Panc1 (cell line): ENCODE data around the gene NMUR1. TPM values are rescaled to one million over a fixed set of nuclear protein-coding genes. Genes with fewer than 3 reads are reported as not detected.

Experiments
- ATAC-seq: fragments of 200-7000 bp; cut with Tn5 transposase; 2 replicates; pipeline ENCODE4 v1.9.1; 2020; ENCODE audit warnings: mild to moderate bottlenecking, moderate library complexity
- BruUV-seq: library from RNA; stranded (reverse); fragments of 400-500 nt; replicated peaks from 2 replicates; lab custom pipeline; 2021; lab: Mats Ljungman, UMichigan
- CTCF ChIA-PET: fragments of 300-600 bp; sonication (Branson Sonifier 250); formaldehyde crosslinking; loops from one replicate; lab custom pipeline; 2022; ENCODE audit warnings: antibody characterized with exemption; lab: Charles Lee
- POLR2A ChIA-PET: fragments of 300-600 bp; sonication (Branson Sonifier 250); formaldehyde crosslinking; loops from one replicate; lab custom pipeline; 2022; ENCODE audit warnings: antibody characterized with exemption; lab: Charles Lee
- DNase-seq: peaks from one replicate; pipeline ENCODE4 v3.0.0-alpha.2; 2010; ENCODE audit warnings: low read depth, low spot score
- H3K27ac ChIP-seq: 2 replicates; pipeline ENCODE4 v1.5.1; 2011; ENCODE audit warnings: mild to moderate bottlenecking, low read length, inconsistent platforms
- H3K27me3 ChIP-seq: fragments of 200-500 bp; sonication (Bioruptor generic); 2 replicates; pipeline ENCODE4 v1.6.0; 2014; ENCODE audit warnings: low read length, inconsistent platforms; ENCODE audit not compliant: control insufficient read depth, insufficient read depth
- H3K36me3 ChIP-seq: fragments of 200-500 bp; sonication (Bioruptor generic); 2 replicates; pipeline ENCODE4 v1.5.1; 2014; ENCODE audit warnings: inconsistent platforms, mild to moderate bottlenecking, low read length, moderate library complexity; ENCODE audit not compliant: control insufficient read depth, insufficient read depth
- H3K4me1 ChIP-seq: 2 replicates; pipeline ENCODE4 v1.5.1; 2011; ENCODE audit warnings: inconsistent platforms, mild to moderate bottlenecking, low read length, moderate library complexity; ENCODE audit not compliant: control insufficient read depth, insufficient read depth
- H3K4me3 ChIP-seq, 2 experiments: 2 replicates each; pipeline ENCODE4 v1.5.1; 2011 to 2012; ENCODE audit warnings: low read depth in 2 of 2, low read length in 2 of 2, mild to moderate bottlenecking in 2 of 2, inconsistent platforms in 1 of 2, moderate library complexity in 1 of 2
- H3K9me3 ChIP-seq: fragments of 200-500 bp; sonication (Bioruptor generic); 2 replicates; pipeline ENCODE4 v1.5.1; 2014; ENCODE audit warnings: low read depth, mild to moderate bottlenecking, inconsistent platforms, low read length, moderate library complexity; ENCODE audit not compliant: control insufficient read depth, insufficient read depth
- POLR2AphosphoS5 ChIP-seq: IDR thresholded peaks from 2 replicates; pipeline ENCODE4 v1.6.1; 2012; ENCODE audit warnings: mild to moderate bottlenecking, low read depth, low read length, moderate library complexity
- SIN3A ChIP-seq: IDR thresholded peaks from 2 replicates; pipeline ENCODE4 v1.6.1; 2012; ENCODE audit warnings: low read depth, mild to moderate bottlenecking, low read length, moderate library complexity, borderline replicate concordance; ENCODE audit not compliant: insufficient read depth
- TCF7L2 ChIP-seq: IDR thresholded peaks from 2 replicates; pipeline ENCODE4 v1.6.1; 2011; ENCODE audit warnings: mild to moderate bottlenecking, low read depth, low read length, inconsistent platforms
- in situ Hi-C: cut with HindIII; loops from 2 replicates; pipeline ENCODE4 v1.10.0; 2016; ENCODE audit warnings: low sequenced_read_pairs, low pct_unique_long_range_greater_than_20kb
- intact Hi-C: fragments of 100-400 bp; cut with micrococcal nuclease; formaldehyde crosslinking; loops from one replicate; pipeline ENCODE4 v1.10.0; 2022; ENCODE audit not compliant: unreplicated experiment
- total RNA-seq: library from RNA; stranded (reverse); gene quantifications from one replicate; pipeline ENCODE4 v1.2.1, GENCODE V29; 2021; ENCODE audit not compliant: unreplicated experiment
- TF ChIP-seq, protein P1 (sequence below), 2 experiments: IDR thresholded peaks; 2 replicates each; pipeline ENCODE4 v1.6.1; 2011 to 2012; ENCODE audit warnings: low read depth in 2 of 2, control low read depth in 1 of 2, low read length in 1 of 2, mild to moderate bottlenecking in 1 of 2, moderate library complexity in 1 of 2; ENCODE audit not compliant: insufficient read depth in 1 of 2
- TF ChIP-seq, protein P2 (sequence below): fragments of 450-650 bp; IDR thresholded peaks from 2 replicates; pipeline ENCODE4 v1.5.1; 2017; ENCODE audit warnings: mild to moderate bottlenecking

The NMUR1 gene
- total RNA-seq, 1 experiment from 2014 or later: 0.28 TPM

DNA sequence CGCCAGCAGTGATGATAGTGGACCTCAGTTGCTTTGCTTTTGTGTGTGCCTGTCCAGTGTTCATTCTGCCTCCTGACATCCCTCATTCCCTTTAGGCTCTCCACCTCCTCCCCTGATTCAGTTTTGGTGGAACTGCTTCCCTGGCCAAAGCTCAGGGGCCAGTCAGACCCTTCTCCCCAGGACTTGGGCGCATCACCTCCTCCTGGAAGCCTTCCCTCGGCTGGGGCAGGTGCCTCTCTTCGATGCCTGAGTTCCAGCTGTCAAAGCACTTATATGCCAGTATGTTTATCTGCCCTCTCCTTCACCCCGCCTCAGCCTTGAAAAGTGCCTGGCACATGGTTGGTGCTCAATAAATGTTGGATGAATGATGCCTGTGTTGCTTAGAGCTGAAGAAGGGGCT is 11.5 kb downstream of the NMUR1 start:
- TF ChIP-seq, protein P1, sequence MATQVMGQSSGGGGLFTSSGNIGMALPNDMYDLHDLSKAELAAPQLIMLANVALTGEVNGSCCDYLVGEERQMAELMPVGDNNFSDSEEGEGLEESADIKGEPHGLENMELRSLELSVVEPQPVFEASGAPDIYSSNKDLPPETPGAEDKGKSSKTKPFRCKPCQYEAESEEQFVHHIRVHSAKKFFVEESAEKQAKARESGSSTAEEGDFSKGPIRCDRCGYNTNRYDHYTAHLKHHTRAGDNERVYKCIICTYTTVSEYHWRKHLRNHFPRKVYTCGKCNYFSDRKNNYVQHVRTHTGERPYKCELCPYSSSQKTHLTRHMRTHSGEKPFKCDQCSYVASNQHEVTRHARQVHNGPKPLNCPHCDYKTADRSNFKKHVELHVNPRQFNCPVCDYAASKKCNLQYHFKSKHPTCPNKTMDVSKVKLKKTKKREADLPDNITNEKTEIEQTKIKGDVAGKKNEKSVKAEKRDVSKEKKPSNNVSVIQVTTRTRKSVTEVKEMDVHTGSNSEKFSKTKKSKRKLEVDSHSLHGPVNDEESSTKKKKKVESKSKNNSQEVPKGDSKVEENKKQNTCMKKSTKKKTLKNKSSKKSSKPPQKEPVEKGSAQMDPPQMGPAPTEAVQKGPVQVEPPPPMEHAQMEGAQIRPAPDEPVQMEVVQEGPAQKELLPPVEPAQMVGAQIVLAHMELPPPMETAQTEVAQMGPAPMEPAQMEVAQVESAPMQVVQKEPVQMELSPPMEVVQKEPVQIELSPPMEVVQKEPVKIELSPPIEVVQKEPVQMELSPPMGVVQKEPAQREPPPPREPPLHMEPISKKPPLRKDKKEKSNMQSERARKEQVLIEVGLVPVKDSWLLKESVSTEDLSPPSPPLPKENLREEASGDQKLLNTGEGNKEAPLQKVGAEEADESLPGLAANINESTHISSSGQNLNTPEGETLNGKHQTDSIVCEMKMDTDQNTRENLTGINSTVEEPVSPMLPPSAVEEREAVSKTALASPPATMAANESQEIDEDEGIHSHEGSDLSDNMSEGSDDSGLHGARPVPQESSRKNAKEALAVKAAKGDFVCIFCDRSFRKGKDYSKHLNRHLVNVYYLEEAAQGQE (IDR thresholded peaks at IDR 0.05; ENCODE audit: insufficient read depth in 1 of 2, low read depth in 2 of 2, low read length in 1 of 2): no peak
- TF ChIP-seq SIN3A (no peak), POLR2AphosphoS5 (no peak), TCF7L2 (no peak)
- TF ChIP-seq, protein P2, sequence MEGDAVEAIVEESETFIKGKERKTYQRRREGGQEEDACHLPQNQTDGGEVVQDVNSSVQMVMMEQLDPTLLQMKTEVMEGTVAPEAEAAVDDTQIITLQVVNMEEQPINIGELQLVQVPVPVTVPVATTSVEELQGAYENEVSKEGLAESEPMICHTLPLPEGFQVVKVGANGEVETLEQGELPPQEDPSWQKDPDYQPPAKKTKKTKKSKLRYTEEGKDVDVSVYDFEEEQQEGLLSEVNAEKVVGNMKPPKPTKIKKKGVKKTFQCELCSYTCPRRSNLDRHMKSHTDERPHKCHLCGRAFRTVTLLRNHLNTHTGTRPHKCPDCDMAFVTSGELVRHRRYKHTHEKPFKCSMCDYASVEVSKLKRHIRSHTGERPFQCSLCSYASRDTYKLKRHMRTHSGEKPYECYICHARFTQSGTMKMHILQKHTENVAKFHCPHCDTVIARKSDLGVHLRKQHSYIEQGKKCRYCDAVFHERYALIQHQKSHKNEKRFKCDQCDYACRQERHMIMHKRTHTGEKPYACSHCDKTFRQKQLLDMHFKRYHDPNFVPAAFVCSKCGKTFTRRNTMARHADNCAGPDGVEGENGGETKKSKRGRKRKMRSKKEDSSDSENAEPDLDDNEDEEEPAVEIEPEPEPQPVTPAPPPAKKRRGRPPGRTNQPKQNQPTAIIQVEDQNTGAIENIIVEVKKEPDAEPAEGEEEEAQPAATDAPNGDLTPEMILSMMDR: no peak
- intact Hi-C loops: loop anchor here (5.0 kb wide), 1 partner anchor 39 kb away; no protein-coding TSS in a partner anchor
- Histone ChIP-seq H3K27ac (no peak overlapping the region), H3K4me1 (peaks cover 8% of the 10 kb centered on the region), H3K27me3 (no peaks in the 10 kb centered on the region), H3K36me3 (no peaks in the 10 kb centered on the region; the same call in 1 of the 2 replicates), H3K4me3 (no peak overlapping the region), H3K9me3 (no peaks in the 10 kb centered on the region)
- CTCF ChIA-PET: interaction anchor here (0.5 to 1.2 kb wide), 3 partner anchors 10 to 190 kb away, joined by 3 to 7 read pairs (median 5); partner anchors contain the start of gene PTMA
- in situ Hi-C loops: no loop called here
- ATAC-seq (no peak), DNase-seq (no peak)
- POLR2A ChIA-PET: no interaction called here
- BruUV-seq: no TSS peak

DNA sequence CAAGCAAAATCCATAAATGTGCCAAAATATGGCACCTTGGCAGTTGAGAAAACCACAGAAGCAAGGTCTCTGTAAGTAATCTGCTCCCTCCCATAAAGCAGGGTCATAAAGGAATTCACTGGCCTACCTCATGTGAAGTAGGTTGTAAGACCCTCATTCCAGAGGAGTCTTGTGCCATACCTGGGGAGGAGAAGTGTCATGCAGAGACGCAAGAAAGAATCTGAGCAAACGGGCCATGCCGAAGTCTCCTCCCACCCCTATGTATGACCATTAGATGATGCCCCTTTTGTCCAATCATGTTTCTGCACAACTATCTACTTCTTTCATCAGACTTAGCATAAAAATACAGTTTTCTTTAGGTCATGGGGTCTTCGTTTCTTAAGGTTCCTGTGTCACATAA is 14.6 kb downstream of the NMUR1 start:
- H3K27me3 ChIP-seq: no peaks in the 10 kb centered on the region
- 0 out of 2 replicates have a peak overlapping the region, but pooled peaks have one; percentile 44 for H3K27ac ChIP-seq
- DNase-seq (no peak), ATAC-seq (no peak)
- H3K4me1 ChIP-seq: peaks cover 12% of the 10 kb centered on the region
- BruUV-seq: no TSS peak
- in situ Hi-C loops: no loop called here
- no peak overlapping the region for H3K4me3 ChIP-seq
- TF ChIP-seq, protein P1 (IDR thresholded peaks at IDR 0.05; ENCODE audit: insufficient read depth in 1 of 2, low read depth in 2 of 2, low read length in 1 of 2): no peak
- TF ChIP-seq, protein P2: no peak
- no peak for TF ChIP-seq POLR2AphosphoS5
- no peak for TF ChIP-seq SIN3A
- no peak for TF ChIP-seq TCF7L2
- H3K36me3 ChIP-seq: no peaks in the 10 kb centered on the region; the same call in 1 of the 2 replicates
- no peaks in the 10 kb centered on the region for H3K9me3 ChIP-seq
- CTCF ChIA-PET: no interaction called here
- POLR2A ChIA-PET: no interaction called here
- intact Hi-C loops: loop anchor here (5.0 kb wide), 1 partner anchor 42 kb away; no protein-coding TSS in a partner anchor
